DMS79 (cell line): ENCODE data around the gene AFG3L2.
A peak's percentile ranks its signal among the peaks of the same experiment; 100 is the strongest.
"Not testable (repeated sequence)": the region's sequence is repeated elsewhere in the genome, so short reads cannot be mapped to it uniquely, and the experiment has no call there.

Experiments used
- DNase-seq: peaks from one replicate; lab custom pipeline; 2025; lab: John Stamatoyannopoulos, UW

Gene AFG3L2

GRCh38 chr18:12397254-12397653 is 20.2 kb upstream of the AFG3L2 start:
- DNase-seq: no peak

- DNase-seq: no peak
Measured at GRCh38 chr18:12394428-12394827, 17.4 kb upstream of the AFG3L2 start.

- no peak for DNase-seq
Measured at GRCh38 chr18:12393998-12394397, 17.0 kb upstream of the AFG3L2 start.

GRCh38 chr18:12393510-12393909 is 16.5 kb upstream of the AFG3L2 start:
- DNase-seq: no peak

- no peak for DNase-seq
Measured at GRCh38 chr18:12391487-12392165, 14.6 kb upstream of the AFG3L2 start.

GRCh38 chr18:12388442-12388841 is 11.4 kb upstream of the AFG3L2 start:
- no peak for DNase-seq

GRCh38 chr18:12384261-12384660 is 7.2 kb upstream of the AFG3L2 start:
- DNase-seq: no peak

- not testable (repeated sequence) for DNase-seq
Measured at GRCh38 chr18:12383759-12384158, 6.7 kb upstream of the AFG3L2 start.

GRCh38 chr18:12382221-12382814 is 5.3 kb upstream of the AFG3L2 start:
- DNase-seq: not testable (repeated sequence)

- not testable (repeated sequence) for DNase-seq
Measured at GRCh38 chr18:12378198-12378558, 1.2 kb upstream of the AFG3L2 start.

GRCh38 chr18:12377556-12378197 is 650 bp upstream of the AFG3L2 start:
- no peak for DNase-seq

- peak; percentile 13 for DNase-seq
Measured at GRCh38 chr18:12376034-12376753, 833 bp downstream of the AFG3L2 start.

GRCh38 chr18:12374401-12374800 is 2.6 kb downstream of the AFG3L2 start:
- no peak for DNase-seq

GRCh38 chr18:12373771-12374116 is 3.3 kb downstream of the AFG3L2 start:
- no peak for DNase-seq

GRCh38 chr18:12373116-12373770 is 3.8 kb downstream of the AFG3L2 start:
- peak; percentile 83 for DNase-seq

GRCh38 chr18:12372406-12372805 is 4.6 kb downstream of the AFG3L2 start:
- no peak for DNase-seq

- no peak for DNase-seq
Measured at GRCh38 chr18:12371590-12371989, 5.4 kb downstream of the AFG3L2 start.

- DNase-seq: no peak
Measured at GRCh38 chr18:12369211-12369610, 7.8 kb downstream of the AFG3L2 start.

- no peak for DNase-seq
Measured at GRCh38 chr18:12366784-12367183, 10.2 kb downstream of the AFG3L2 start.

GRCh38 chr18:12366379-12366778 is 10.6 kb downstream of the AFG3L2 start:
- no peak for DNase-seq

- no peak for DNase-seq
Measured at GRCh38 chr18:12362473-12363174, 14.4 kb downstream of the AFG3L2 start.
